C4-2B (cell line): ENCODE measurements around the gene EFNA5.

Experiments used
- H3K27ac ChIP-seq: fragments of 450-650 bp; 2 replicates; pipeline ENCODE4 v1.5.1; 2017
- CTCF ChIP-seq: fragments of 450-650 bp; conservative IDR thresholded peaks from 2 replicates; pipeline ENCODE4 v1.5.1; 2017; ENCODE audit warnings: mild to moderate bottlenecking
- ZFX ChIP-seq: fragments of 450-650 bp; IDR thresholded peaks from 2 replicates; pipeline ENCODE4 v1.6.1; 2017

Gene EFNA5

GRCh38 chr5:107526270-107526937 lies 144.3 kb downstream of the EFNA5 start:
- no peak for TF ChIP-seq CTCF
- no peak for TF ChIP-seq ZFX
- H3K27ac ChIP-seq = no peak overlapping the region

GRCh38 chr5:107524111-107524510 lies 146.6 kb downstream of the EFNA5 start:
- TF ChIP-seq ZFX = no peak
- no peak for TF ChIP-seq CTCF

GRCh38 chr5:107523029-107523680 lies 147.6 kb downstream of the EFNA5 start:
- H3K27ac ChIP-seq = no peak overlapping the region
- TF ChIP-seq CTCF = no peak
- no peak for TF ChIP-seq ZFX

More at GRCh38 chr5:107524111-107524510, 146.6 kb downstream of the EFNA5 start:
- no peak overlapping the region for H3K27ac ChIP-seq

GRCh38 chr5:107522456-107522855 lies 148.3 kb downstream of the EFNA5 start:
- H3K27ac ChIP-seq = no peak overlapping the region
- TF ChIP-seq ZFX = no peak
- no peak for TF ChIP-seq CTCF

GRCh38 chr5:107519900-107520354 lies 150.8 kb downstream of the EFNA5 start:
- no peak for TF ChIP-seq CTCF
- no peak for TF ChIP-seq ZFX
- no peak overlapping the region for H3K27ac ChIP-seq

- no peak overlapping the region for H3K27ac ChIP-seq
- TF ChIP-seq ZFX (no peak), CTCF (no peak)
Observed at GRCh38 chr5:107518616-107519015, 152.1 kb downstream of the EFNA5 start.

GRCh38 chr5:107518190-107518589 lies 152.5 kb downstream of the EFNA5 start:
- H3K27ac ChIP-seq = no peak overlapping the region
- TF ChIP-seq ZFX = no peak
- TF ChIP-seq CTCF = no peak
